Measurements from ENCODE around the gene PDSS1. TPM values are rescaled to one million over a fixed set of nuclear protein-coding genes. Genes with fewer than 3 reads are reported as not detected.
"Not testable (repeated sequence)": the region's sequence is repeated elsewhere in the genome, so short reads cannot be mapped to it uniquely, and the experiment has no call there.

Gene PDSS1
- total and polyA plus RNA-seq, 10 donors = 2.9 to 8.4 (median 7.3) TPM

GRCh38 chr10:26781797-26782196, 84.3 kb downstream of the PDSS1 start:
- H3K27ac ChIP-seq = peak overlapping the region in 5 of 8 donors; percentile 22 to 72 (median 56)
- H3K4me1 ChIP-seq = peaks cover 17 to 82% (median 42%) of the 10 kb centered on the region in 6 donors
- no peaks in the 10 kb centered on the region for H3K9me3 ChIP-seq

GRCh38 chr10:26787362-26787761, 89.9 kb downstream of the PDSS1 start:
- intact Hi-C loops (cut with DNase I; ENCODE audit: low total_unique reads) = no loop called here
- Histone ChIP-seq H3K4me1 (peaks cover 0 to 67% (median 11%) of the 10 kb centered on the region in 6 donors), H3K27ac (no peak overlapping the region), H3K36me3 (peaks cover 0 to 17% (median 2%) of the 10 kb centered on the region in 6 donors), H3K9me3 (peaks cover 0 to 3% (median 0%) of the 10 kb centered on the region in 8 donors), H3K4me3 (no peak overlapping the region), H3K27me3 (replicated peaks in 1 of 7) (no peaks in the 10 kb centered on the region)
- TF ChIP-seq CTCF (IDR thresholded peaks at IDR 0.05 in 8 of 11, conservative IDR thresholded peaks at IDR 0.05 in 3 of 11) = no peak
- TF ChIP-seq POLR2A (IDR thresholded peaks at IDR 0.05) = no peak
- no peak for TF ChIP-seq POLR2AphosphoS5 (IDR thresholded peaks at IDR 0.05)
- WGBS, 5 donors = 97 to 99% (median 98%) methylated on average over 3 of the region's 3 CpGs
- no peak for DNase-seq

More at GRCh38 chr10:26781797-26782196, 84.3 kb downstream of the PDSS1 start:
- TF ChIP-seq POLR2AphosphoS5 (IDR thresholded peaks at IDR 0.05) (no peak), POLR2A (IDR thresholded peaks at IDR 0.05) (no peak), CTCF (IDR thresholded peaks at IDR 0.05 in 8 of 11, conservative IDR thresholded peaks at IDR 0.05 in 3 of 11) (no peak)
- peaks cover 0 to 13% (median under 1%) of the 10 kb centered on the region in 6 donors for H3K36me3 ChIP-seq
- H3K27me3 ChIP-seq (replicated peaks in 1 of 7) = no peaks in the 10 kb centered on the region
- 77 to 100% (median 83%) methylated on average over 1 to 2 of the region's 2 CpGs for WGBS, 5 donors
- no peak overlapping the region for H3K4me3 ChIP-seq
- intact Hi-C loops (cut with DNase I; ENCODE audit: low total_unique reads) = no loop called here
- no peak for DNase-seq

GRCh38 chr10:26789779-26790178, 92.3 kb downstream of the PDSS1 start:
- peaks cover 0 to 17% (median 2%) of the 10 kb centered on the region in 6 donors for H3K36me3 ChIP-seq
- intact Hi-C loops (cut with DNase I; ENCODE audit: low total_unique reads); H3K27ac ChIP-seq; H3K4me3 ChIP-seq; H3K27me3 ChIP-seq (replicated peaks in 1 of 7); DNase-seq; H3K9me3 ChIP-seq: not testable (repeated sequence)
- peaks cover 0 to 68% (median 20%) of the 10 kb centered on the region in 6 donors for H3K4me1 ChIP-seq
- WGBS, 5 donors = 96 to 100% (median 98%) methylated on average over 2 of the region's 2 CpGs

- 86 to 91% (median 89%) methylated on average over 4 of the region's 4 CpGs for WGBS, 5 donors
- Histone ChIP-seq H3K9me3 (peaks cover 0 to 10% (median 6%) of the 10 kb centered on the region in 8 donors), H3K4me1 (peaks cover 0 to 71% (median 20%) of the 10 kb centered on the region in 6 donors), H3K27ac (no peak overlapping the region), H3K4me3 (no peak overlapping the region), H3K27me3 (replicated peaks in 1 of 7) (no peaks in the 10 kb centered on the region), H3K36me3 (peaks cover 0 to 17% (median 2%) of the 10 kb centered on the region in 6 donors)
- intact Hi-C loops (cut with DNase I; ENCODE audit: low total_unique reads) = no loop called here
- DNase-seq = no peak
- TF ChIP-seq POLR2AphosphoS5 (IDR thresholded peaks at IDR 0.05) = no peak
- TF ChIP-seq POLR2A (IDR thresholded peaks at IDR 0.05) = no peak
- no peak for TF ChIP-seq CTCF (IDR thresholded peaks at IDR 0.05 in 8 of 11, conservative IDR thresholded peaks at IDR 0.05 in 3 of 11)
Measured at GRCh38 chr10:26790221-26790995, 92.9 kb downstream of the PDSS1 start.

Measured in spleen (tissue), 11 donors.